Mucosa of rectum (tissue), 2 donors: ENCODE measurements around the gene CCDC170.
A peak's percentile ranks its signal among the peaks of the same experiment; 100 is the strongest.

Source experiments
- H3K27ac ChIP-seq, 2 donors: one replicate each; pipeline ENCODE4 v1.7.0; 2013; ENCODE audit warnings: inconsistent platforms in 2 of 2, low read depth in 2 of 2, low read length in 2 of 2
- H3K27me3 ChIP-seq, 2 donors: one replicate each; pipeline ENCODE4 v1.7.0; 2013; ENCODE audit warnings: low read length in 2 of 2; ENCODE audit not compliant: control insufficient read depth in 2 of 2, insufficient read depth in 2 of 2
- H3K36me3 ChIP-seq, 2 donors: one replicate each; pipeline ENCODE4 v1.7.0; 2013; ENCODE audit warnings: low read length in 2 of 2; ENCODE audit not compliant: control insufficient read depth in 2 of 2, insufficient read depth in 2 of 2
- H3K4me1 ChIP-seq, 2 donors: one replicate each; pipeline ENCODE4 v1.7.0; 2013; ENCODE audit warnings: low read length in 2 of 2, mild to moderate bottlenecking in 1 of 2; ENCODE audit not compliant: control insufficient read depth in 2 of 2, insufficient read depth in 2 of 2
- H3K4me3 ChIP-seq, 2 donors: one replicate each; pipeline ENCODE4 v1.7.0; 2013; ENCODE audit warnings: low read length in 2 of 2
- H3K9ac ChIP-seq, 2 donors: one replicate each; pipeline ENCODE4 v1.7.0; 2013; ENCODE audit warnings: low read length in 2 of 2, low read depth in 1 of 2, mild to moderate bottlenecking in 1 of 2
- H3K9me3 ChIP-seq, 2 donors: one replicate each; pipeline ENCODE4 v1.7.0; 2013; ENCODE audit warnings: low read length in 2 of 2; ENCODE audit not compliant: control insufficient read depth in 2 of 2
- donor health status: healthy.
- donor health status: Normal muscosa, but diverticular disease.

Gene CCDC170

GRCh38 chr6:151461673-151462072 lies 32.1 kb upstream of the CCDC170 start:
- Histone ChIP-seq H3K27ac (no peak overlapping the region), H3K27me3 (no peaks in the 10 kb centered on the region), H3K4me1 (no peaks in the 10 kb centered on the region), H3K36me3 (peaks cover 23% of the 10 kb centered on the region in 2 donors), H3K9me3 (no peaks in the 10 kb centered on the region), H3K9ac (no peak overlapping the region), H3K4me3 (no peak overlapping the region)

- Histone ChIP-seq H3K4me3 (no peak overlapping the region), H3K4me1 (no peaks in the 10 kb centered on the region), H3K9ac (no peak overlapping the region), H3K27ac (no peak overlapping the region), H3K27me3 (no peaks in the 10 kb centered on the region), H3K9me3 (no peaks in the 10 kb centered on the region), H3K36me3 (peaks cover 18 to 22% of the 10 kb centered on the region in 2 donors)
These were observed 29.1 kb upstream of the CCDC170 start for GRCh38 chr6:151464702-151465101.

- H3K27me3 ChIP-seq = no peaks in the 10 kb centered on the region
- no peaks in the 10 kb centered on the region for H3K9me3 ChIP-seq
- H3K9ac ChIP-seq = no peak overlapping the region
- no peak overlapping the region for H3K27ac ChIP-seq
- H3K4me1 ChIP-seq = peaks cover 0 to 2% of the 10 kb centered on the region in 2 donors
- H3K36me3 ChIP-seq = no peaks in the 10 kb centered on the region
- H3K4me3 ChIP-seq = peak overlapping the region in 1 of 2 donors; percentile 62
These were observed 17.9 kb upstream of the CCDC170 start for GRCh38 chr6:151475653-151476523.

- no peak overlapping the region for H3K9ac ChIP-seq
- peaks cover 0 to 2% of the 10 kb centered on the region in 2 donors for H3K4me1 ChIP-seq
- H3K9me3 ChIP-seq = no peaks in the 10 kb centered on the region
- H3K27ac ChIP-seq = no peak overlapping the region
- H3K36me3 ChIP-seq = no peaks in the 10 kb centered on the region
- H3K4me3 ChIP-seq = no peak overlapping the region
- no peaks in the 10 kb centered on the region for H3K27me3 ChIP-seq
These were observed 16.1 kb upstream of the CCDC170 start for GRCh38 chr6:151477726-151478125.

GRCh38 chr6:151478670-151479069 lies 15.1 kb upstream of the CCDC170 start:
- Histone ChIP-seq H3K27ac (no peak overlapping the region), H3K9me3 (no peaks in the 10 kb centered on the region), H3K4me3 (no peak overlapping the region), H3K4me1 (peaks cover 0 to 2% of the 10 kb centered on the region in 2 donors), H3K36me3 (no peaks in the 10 kb centered on the region), H3K9ac (no peak overlapping the region), H3K27me3 (no peaks in the 10 kb centered on the region)

- Histone ChIP-seq H3K9me3 (no peaks in the 10 kb centered on the region), H3K36me3 (no peaks in the 10 kb centered on the region), H3K4me3 (no peak overlapping the region), H3K4me1 (no peaks in the 10 kb centered on the region), H3K27ac (peak overlapping the region; percentile 6 to 11), H3K27me3 (no peaks in the 10 kb centered on the region), H3K9ac (no peak overlapping the region)
These were observed 12.0 kb upstream of the CCDC170 start for GRCh38 chr6:151481786-151482185.

- H3K9ac ChIP-seq = no peak overlapping the region
- H3K9me3 ChIP-seq = no peaks in the 10 kb centered on the region
- no peaks in the 10 kb centered on the region for H3K4me1 ChIP-seq
- H3K36me3 ChIP-seq = no peaks in the 10 kb centered on the region
- no peaks in the 10 kb centered on the region for H3K27me3 ChIP-seq
- peak overlapping the region in 1 of 2 donors; percentile 22 for H3K4me3 ChIP-seq
- peak overlapping the region in 1 of 2 donors; percentile 9 for H3K27ac ChIP-seq
These were observed 11.5 kb upstream of the CCDC170 start for GRCh38 chr6:151482290-151482689.

GRCh38 chr6:151483994-151484393 lies 9.8 kb upstream of the CCDC170 start:
- no peak overlapping the region for H3K9ac ChIP-seq
- H3K4me3 ChIP-seq = no peak overlapping the region
- H3K27ac ChIP-seq = no peak overlapping the region
- no peaks in the 10 kb centered on the region for H3K4me1 ChIP-seq
- H3K36me3 ChIP-seq = no peaks in the 10 kb centered on the region
- H3K27me3 ChIP-seq = no peaks in the 10 kb centered on the region
- H3K9me3 ChIP-seq = no peaks in the 10 kb centered on the region

GRCh38 chr6:151488226-151488625 lies 5.6 kb upstream of the CCDC170 start:
- Histone ChIP-seq H3K4me3 (no peak overlapping the region), H3K9me3 (no peaks in the 10 kb centered on the region), H3K36me3 (no peaks in the 10 kb centered on the region), H3K4me1 (no peaks in the 10 kb centered on the region), H3K27ac (no peak overlapping the region), H3K9ac (no peak overlapping the region), H3K27me3 (peaks cover 0 to 2% of the 10 kb centered on the region in 2 donors)

- Histone ChIP-seq H3K27me3 (peaks cover 13 to 17% of the 10 kb centered on the region in 2 donors), H3K9ac (no peak overlapping the region), H3K27ac (no peak overlapping the region), H3K9me3 (no peaks in the 10 kb centered on the region), H3K4me3 (no peak overlapping the region), H3K36me3 (no peaks in the 10 kb centered on the region), H3K4me1 (no peaks in the 10 kb centered on the region)
These were observed 2.8 kb upstream of the CCDC170 start for GRCh38 chr6:151490996-151491395.
